GM20000 (cell line): ENCODE data around the gene RAB26.

Source experiments
- DNase-seq: peaks from one replicate; pipeline ENCODE4 v3.0.0; 2012; ENCODE audit warnings: low spot score
- TF ChIP-seq, protein P1 (sequence below): IDR thresholded peaks from 2 replicates; pipeline ENCODE4 v1.5.1; 2012; ENCODE audit warnings: mild to moderate bottlenecking, control low read depth; ENCODE audit errors: extremely low read depth, missing control alignments

RAB26 gene

DNA sequence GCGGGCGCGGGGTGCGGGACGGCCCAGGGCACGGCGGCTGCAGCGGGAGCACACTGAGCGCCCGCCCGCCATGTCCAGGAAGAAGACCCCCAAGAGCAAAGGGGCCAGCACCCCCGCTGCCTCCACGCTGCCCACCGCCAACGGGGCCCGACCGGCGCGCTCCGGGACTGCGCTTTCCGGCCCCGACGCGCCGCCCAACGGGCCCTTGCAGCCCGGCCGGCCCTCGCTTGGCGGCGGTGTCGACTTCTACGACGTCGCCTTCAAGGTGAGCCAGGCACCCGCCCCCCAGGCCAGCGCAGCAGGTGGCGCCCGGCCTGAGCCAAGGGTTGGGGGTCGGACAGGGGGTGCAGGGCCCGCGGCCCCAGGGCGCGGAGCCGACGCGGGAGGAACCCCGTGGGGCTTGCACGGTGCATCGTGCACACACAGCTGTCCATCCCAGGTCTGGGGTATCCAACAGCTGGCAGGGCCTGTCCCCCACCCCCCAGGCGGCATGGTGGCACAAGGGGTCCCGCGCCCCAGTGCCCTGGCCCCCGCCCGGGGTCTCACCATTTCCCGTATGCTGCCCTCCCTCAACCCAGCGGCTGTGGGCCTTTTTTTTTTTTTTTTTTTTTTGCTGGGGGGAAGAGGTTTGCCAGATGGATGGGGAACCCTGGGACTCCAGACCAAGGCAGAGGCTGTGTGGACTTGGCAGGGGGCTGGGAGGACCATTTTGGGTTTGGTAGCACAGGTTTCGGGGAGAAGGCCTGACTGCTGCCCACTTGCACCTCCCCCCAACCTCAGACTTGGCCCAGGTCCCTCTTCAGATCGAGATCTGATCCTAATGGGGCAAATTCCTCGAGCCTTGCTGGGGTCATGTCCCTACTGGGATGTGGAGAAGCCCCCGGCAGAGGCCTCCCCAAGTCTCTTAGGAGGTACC, 547 bp downstream of the RAB26 start:
- TF ChIP-seq, protein P1, sequence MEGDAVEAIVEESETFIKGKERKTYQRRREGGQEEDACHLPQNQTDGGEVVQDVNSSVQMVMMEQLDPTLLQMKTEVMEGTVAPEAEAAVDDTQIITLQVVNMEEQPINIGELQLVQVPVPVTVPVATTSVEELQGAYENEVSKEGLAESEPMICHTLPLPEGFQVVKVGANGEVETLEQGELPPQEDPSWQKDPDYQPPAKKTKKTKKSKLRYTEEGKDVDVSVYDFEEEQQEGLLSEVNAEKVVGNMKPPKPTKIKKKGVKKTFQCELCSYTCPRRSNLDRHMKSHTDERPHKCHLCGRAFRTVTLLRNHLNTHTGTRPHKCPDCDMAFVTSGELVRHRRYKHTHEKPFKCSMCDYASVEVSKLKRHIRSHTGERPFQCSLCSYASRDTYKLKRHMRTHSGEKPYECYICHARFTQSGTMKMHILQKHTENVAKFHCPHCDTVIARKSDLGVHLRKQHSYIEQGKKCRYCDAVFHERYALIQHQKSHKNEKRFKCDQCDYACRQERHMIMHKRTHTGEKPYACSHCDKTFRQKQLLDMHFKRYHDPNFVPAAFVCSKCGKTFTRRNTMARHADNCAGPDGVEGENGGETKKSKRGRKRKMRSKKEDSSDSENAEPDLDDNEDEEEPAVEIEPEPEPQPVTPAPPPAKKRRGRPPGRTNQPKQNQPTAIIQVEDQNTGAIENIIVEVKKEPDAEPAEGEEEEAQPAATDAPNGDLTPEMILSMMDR = no peak
- DNase-seq = peak; percentile 64

GRCh38 chr16:2149630-2150417, 1.4 kb downstream of the RAB26 start:
- no peak for DNase-seq
- TF ChIP-seq, protein P1 = no peak

GRCh38 chr16:2150418-2151187, 2.2 kb downstream of the RAB26 start:
- TF ChIP-seq, protein P1 = no peak
- no peak for DNase-seq

DNA sequence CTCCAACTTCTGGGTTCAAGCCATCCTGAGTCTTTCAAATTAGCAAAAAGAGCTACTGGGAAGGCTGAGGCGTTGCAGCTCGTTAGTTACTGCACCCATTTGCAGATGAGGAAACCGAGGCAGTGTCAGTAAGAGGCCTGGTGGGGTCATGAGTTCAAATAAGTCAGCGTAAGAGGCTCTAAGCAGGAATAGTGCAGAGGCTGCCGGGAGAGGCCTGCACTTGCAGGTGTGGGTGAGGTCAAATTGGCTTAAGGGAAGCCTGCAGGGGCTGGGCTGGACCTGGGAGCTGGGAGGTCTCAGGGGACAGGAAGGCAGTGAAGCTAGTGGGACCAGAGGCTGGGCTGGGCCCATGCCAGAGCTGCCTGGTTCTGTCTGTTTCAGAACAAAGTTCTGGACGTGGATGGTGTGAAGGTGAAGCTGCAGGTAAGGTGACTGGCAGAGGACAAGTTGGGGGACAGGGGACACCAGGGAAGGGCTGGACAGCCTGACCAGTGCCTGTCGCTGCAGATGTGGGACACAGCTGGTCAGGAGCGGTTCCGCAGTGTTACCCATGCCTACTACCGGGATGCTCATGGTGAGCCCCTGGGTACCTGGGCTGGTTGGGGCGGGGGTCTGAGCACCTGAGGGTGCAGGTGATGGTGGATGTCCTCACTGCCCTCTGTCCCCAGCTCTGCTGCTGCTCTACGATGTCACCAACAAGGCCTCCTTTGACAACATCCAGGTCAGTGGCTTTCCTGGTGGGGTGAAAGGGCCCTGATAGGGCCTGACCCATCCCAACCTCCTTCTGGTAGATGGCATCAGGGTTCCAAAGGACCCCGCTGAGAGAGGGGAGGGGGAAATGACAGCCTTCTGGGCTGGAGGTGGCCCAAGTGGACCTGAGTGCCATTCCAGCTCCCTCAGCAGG, 3.0 kb downstream of the RAB26 start:
- TF ChIP-seq, protein P1 = no peak
- no peak for DNase-seq

- no peak for DNase-seq
- TF ChIP-seq, protein P1 = peak; percentile 15
These were observed 4.5 kb downstream of the RAB26 start for GRCh38 chr16:2152695-2153506.
